GM21360 (cell line): ENCODE results near the gene CTNND2.
"Not testable (repeated sequence)": the region's sequence is repeated elsewhere in the genome, so short reads cannot be mapped to it uniquely, and the experiment has no call there.

Experiments used
- ATAC-seq: cut with Tn5 transposase; IDR thresholded peaks from one replicate; pipeline ENCODE4 v1.9.1; 2021; ENCODE audit warnings: mild to moderate bottlenecking, moderate library complexity; ENCODE audit not compliant: unreplicated experiment

The CTNND2 gene

GRCh38 chr5:11355491-11355890 lies 548.8 kb downstream of the CTNND2 start:
- ATAC-seq: no peak

- ATAC-seq: no peak
Observed at GRCh38 chr5:11346336-11346735, 557.9 kb downstream of the CTNND2 start.

- no peak for ATAC-seq
Observed at GRCh38 chr5:11335881-11336760, 568.1 kb downstream of the CTNND2 start.

GRCh38 chr5:11334404-11334803 lies 569.8 kb downstream of the CTNND2 start:
- no peak for ATAC-seq

- no peak for ATAC-seq
Observed at GRCh38 chr5:11329679-11330078, 574.6 kb downstream of the CTNND2 start.

GRCh38 chr5:11324521-11325289 lies 579.5 kb downstream of the CTNND2 start:
- no peak for ATAC-seq

GRCh38 chr5:11323761-11324160 lies 580.5 kb downstream of the CTNND2 start:
- no peak for ATAC-seq

GRCh38 chr5:11322133-11322532 lies 582.1 kb downstream of the CTNND2 start:
- ATAC-seq: no peak

- ATAC-seq: no peak
Observed at GRCh38 chr5:11319836-11320580, 584.2 kb downstream of the CTNND2 start.

GRCh38 chr5:11313694-11314093 lies 590.6 kb downstream of the CTNND2 start:
- not testable (repeated sequence) for ATAC-seq

- ATAC-seq: no peak
Observed at GRCh38 chr5:11311731-11312130, 592.5 kb downstream of the CTNND2 start.

GRCh38 chr5:11311272-11311671 lies 593.0 kb downstream of the CTNND2 start:
- no peak for ATAC-seq

- no peak for ATAC-seq
Observed at GRCh38 chr5:11310158-11310557, 594.1 kb downstream of the CTNND2 start.

- no peak for ATAC-seq
Observed at GRCh38 chr5:11306365-11306764, 597.9 kb downstream of the CTNND2 start.

GRCh38 chr5:11305245-11305644 lies 599.0 kb downstream of the CTNND2 start:
- ATAC-seq: no peak

GRCh38 chr5:11304641-11305040 lies 599.6 kb downstream of the CTNND2 start:
- ATAC-seq: no peak

- ATAC-seq: no peak
Observed at GRCh38 chr5:11302663-11303062, 601.6 kb downstream of the CTNND2 start.

- no peak for ATAC-seq
Observed at GRCh38 chr5:11301171-11301570, 603.1 kb downstream of the CTNND2 start.

GRCh38 chr5:11300736-11301135 lies 603.5 kb downstream of the CTNND2 start:
- ATAC-seq: no peak

- ATAC-seq: no peak
Observed at GRCh38 chr5:11298877-11299276, 605.4 kb downstream of the CTNND2 start.

- ATAC-seq: no peak
Observed at GRCh38 chr5:11293523-11293922, 610.7 kb downstream of the CTNND2 start.
